GM23338 (cell line): ENCODE results near the gene RPS14. TPM values are rescaled to one million over a fixed set of nuclear protein-coding genes. Genes with fewer than 3 reads are reported as not detected.

ENCODE experiments used
- ATAC-seq: fragments of 200-7000 bp; cut with Tn5 transposase; 3 replicates; pipeline ENCODE4 v1.9.1; 2020
- DNase-seq: peaks from one replicate; pipeline ENCODE4 v3.0.0-alpha.2; 2015; ENCODE audit warnings: low spot score
- H2AFZ ChIP-seq: fragments of 200-600 bp; sonication (generic); 2 replicates; pipeline ENCODE4 v1.8.0; 2016; ENCODE audit warnings: antibody characterized with exemption, mild to moderate bottlenecking, moderate library complexity
- H3F3A ChIP-seq: fragments of 200-600 bp; sonication (generic); replicated peaks from 2 replicates; pipeline ENCODE4 v1.8.0; 2017; ENCODE audit warnings: antibody characterized with exemption, mixed run types, low read depth
- H3K27ac ChIP-seq: fragments of 200-600 bp; sonication (generic); 2 replicates; pipeline ENCODE4 v1.6.1; 2016; ENCODE audit warnings: low read depth
- H3K27me3 ChIP-seq: fragments of 200-600 bp; sonication (generic); 2 replicates; pipeline ENCODE4 v1.8.0; 2016; ENCODE audit warnings: mild to moderate bottlenecking, mixed run types, moderate library complexity; ENCODE audit not compliant: insufficient read depth
- H3K36me3 ChIP-seq: fragments of 200-600 bp; sonication (generic); 2 replicates; pipeline ENCODE4 v1.8.0; 2016; ENCODE audit warnings: mild to moderate bottlenecking; ENCODE audit not compliant: insufficient read depth
- H3K4me1 ChIP-seq: fragments of 200-600 bp; sonication (generic); 2 replicates; pipeline ENCODE4 v1.8.0; 2016; ENCODE audit warnings: mild to moderate bottlenecking, moderate library complexity; ENCODE audit not compliant: insufficient read depth
- H3K4me2 ChIP-seq: fragments of 200-600 bp; sonication (generic); 2 replicates; pipeline ENCODE4 v1.7.1; 2017; ENCODE audit warnings: mixed run types
- H3K4me3 ChIP-seq: fragments of 200-600 bp; sonication (generic); 2 replicates; pipeline ENCODE4 v1.6.1; 2016; ENCODE audit warnings: mixed run types
- H3K79me2 ChIP-seq: fragments of 200-600 bp; sonication (generic); replicated peaks from 2 replicates; pipeline ENCODE4 v1.8.0; 2017; ENCODE audit warnings: mild to moderate bottlenecking; ENCODE audit not compliant: insufficient read depth
- H3K9me2 ChIP-seq: fragments of 200-600 bp; sonication (generic); 2 replicates; pipeline ENCODE4 v1.8.0; 2017; ENCODE audit not compliant: insufficient read depth
- H4K20me1 ChIP-seq: fragments of 200-600 bp; sonication (generic); replicated peaks from 2 replicates; pipeline ENCODE4 v1.8.0; 2017; ENCODE audit warnings: mild to moderate bottlenecking; ENCODE audit not compliant: insufficient read depth
- H3K27ac Mint-ChIP-seq: 2 replicates; pipeline ENCODE4 v1.8.0; 2020; ENCODE audit warnings: inconsistent platforms, mild to moderate bottlenecking, moderate library complexity, mixed read lengths
- H3K27me3 Mint-ChIP-seq: 3 replicates; pipeline ENCODE4 v1.8.0; 2022; ENCODE audit warnings: low read depth, mild to moderate bottlenecking, moderate library complexity, mixed read lengths, inconsistent platforms; ENCODE audit not compliant: insufficient read depth, poor library complexity
- H3K36me3 Mint-ChIP-seq: 3 replicates; pipeline ENCODE4 v1.8.0; 2021; ENCODE audit warnings: low read depth, mild to moderate bottlenecking, inconsistent platforms, moderate library complexity, mixed read lengths
- H3K4me1 Mint-ChIP-seq: 3 replicates; pipeline ENCODE4 v1.8.0; 2020; ENCODE audit warnings: mild to moderate bottlenecking, inconsistent platforms, mixed read lengths
- H3K4me3 Mint-ChIP-seq: 3 replicates; pipeline ENCODE4 v1.8.0; 2021; ENCODE audit warnings: moderate library complexity, mild to moderate bottlenecking, inconsistent platforms, mixed read lengths
- H3K9me3 Mint-ChIP-seq: 3 replicates; pipeline ENCODE4 v1.8.0; 2020; ENCODE audit warnings: moderate library complexity, mild to moderate bottlenecking, inconsistent platforms, mixed read lengths
- CREB1 ChIP-seq: fragments of 250-450 bp; sonication (Bioruptor Pico); IDR thresholded peaks from 2 replicates; pipeline ENCODE4 v1.5.0; 2020; ENCODE audit warnings: low read depth, mild to moderate bottlenecking, moderate library complexity
- CTCF ChIP-seq, 2 experiments: fragments of 200-600 bp in 1 of 2; sonication (generic) in 1 of 2; conservative IDR thresholded peaks; 2 replicates each; pipeline versions ENCODE4 v1.5.1 to v1.6.1; 2016 to 2017; ENCODE audit warnings: antibody characterized with exemption in 2 of 2, low read depth in 2 of 2, mild to moderate bottlenecking in 2 of 2, moderate library complexity in 1 of 2
- EZH2 ChIP-seq: fragments of 200-600 bp; sonication (generic); IDR thresholded peaks from one replicate; pipeline ENCODE4 v1.8.0; 2017; ENCODE audit warnings: antibody characterized with exemption, mild to moderate bottlenecking, low read depth; ENCODE audit not compliant: unreplicated experiment
- EZH2phosphoT487 ChIP-seq: fragments of 200-600 bp; sonication (generic); IDR thresholded peaks from one replicate; pipeline ENCODE4 v1.8.1; 2018; ENCODE audit warnings: antibody characterized with exemption; ENCODE audit not compliant: unreplicated experiment
- JUNB ChIP-seq: IDR thresholded peaks from one replicate; pipeline ENCODE4 v1.6.1; 2016; ENCODE audit warnings: antibody characterized with exemption; ENCODE audit not compliant: unreplicated experiment
- NANOG ChIP-seq: IDR thresholded peaks from 2 replicates; pipeline ENCODE4 v1.6.1; 2016; ENCODE audit warnings: antibody characterized with exemption, borderline replicate concordance
- POLR2AphosphoS5 ChIP-seq: IDR thresholded peaks from 2 replicates; pipeline ENCODE4 v1.6.1; 2016; ENCODE audit warnings: antibody characterized with exemption, low read depth
- REST ChIP-seq: IDR thresholded peaks from one replicate; pipeline ENCODE4 v1.6.1; 2018; ENCODE audit warnings: antibody characterized with exemption; ENCODE audit not compliant: unreplicated experiment
- STAT1 ChIP-seq: IDR thresholded peaks from one replicate; pipeline ENCODE4 v1.6.1; 2016; ENCODE audit warnings: antibody characterized with exemption; ENCODE audit not compliant: unreplicated experiment
- ZNF114 ChIP-seq: fragments of 250-450 bp; sonication (Bioruptor Pico); IDR thresholded peaks from 2 replicates; pipeline ENCODE4 v1.5.0; 2020; ENCODE audit warnings: mild to moderate bottlenecking, moderate library complexity
- ZNF331 ChIP-seq: fragments of 250-450 bp; sonication (Bioruptor Pico); IDR thresholded peaks from 2 replicates; pipeline ENCODE4 v1.5.0; 2020; ENCODE audit warnings: low read depth, mild to moderate bottlenecking, moderate library complexity
- polyA plus RNA-seq: library from polyadenylated mRNA; unstranded; fragments of >200 nt; fragmentation: Nextera tagmentation; extraction: Ambion mirVana; gene quantifications from 2 replicates; pipeline ENCODE4 v1.2.1, GENCODE V29; 2016
- total RNA-seq: library from RNA; depleted of rRNA; stranded (reverse); fragments of >200 nt; shearing (Covaris generic); gene quantifications from 2 replicates; pipeline ENCODE4 v1.2.3, GENCODE V29; 2014

RPS14 gene
- total and polyA plus RNA-seq, 2 experiments from 2014 or later: 1,443 to 2,790 TPM

GRCh38 chr5:150406723-150407095 is 42.8 kb downstream of the RPS14 start:
- no peaks in the 10 kb centered on the region for H3K27me3 ChIP-seq
- H3K9me3 Mint-ChIP-seq: no peaks in the 10 kb centered on the region; the same call in 2 of the 3 replicates
- H3F3A ChIP-seq: no peaks in the 10 kb centered on the region; the same call in 1 of the 2 replicates
- no peaks in the 10 kb centered on the region for H3K9me2 ChIP-seq
- no peaks in the 10 kb centered on the region for H3K79me2 ChIP-seq
- no peaks in the 10 kb centered on the region; the same call in 1 of the 2 replicates for H3K36me3 ChIP-seq
- H3K4me3 ChIP-seq: no peak overlapping the region
- no peak for ATAC-seq
- H2AFZ ChIP-seq: no peak overlapping the region
- H3K4me1 ChIP-seq: peaks cover 19% of the 10 kb centered on the region; the same call in 1 of the 2 replicates
- no peaks in the 10 kb centered on the region; the same call in 1 of the 2 replicates for H4K20me1 ChIP-seq
- TF ChIP-seq EZH2phosphoT487 (no peak), NANOG (no peak)
- peaks cover 13% of the 10 kb centered on the region for H3K27me3 Mint-ChIP-seq
- no peak overlapping the region for H3K4me2 ChIP-seq
- no peak overlapping the region for H3K4me3 Mint-ChIP-seq
- H3K27ac ChIP-seq: no peak overlapping the region
- H3K27ac Mint-ChIP-seq: no peak overlapping the region
- peaks cover 26% of the 10 kb centered on the region for H3K4me1 Mint-ChIP-seq
- no peak for DNase-seq
- H3K36me3 Mint-ChIP-seq: peaks cover 4% of the 10 kb centered on the region

- no peak overlapping the region for H3K4me3 Mint-ChIP-seq
- H3K9me2 ChIP-seq: no peaks in the 10 kb centered on the region
- no peak overlapping the region for H3K4me2 ChIP-seq
- DNase-seq (no peak), ATAC-seq (no peak)
- no peaks in the 10 kb centered on the region for H3K79me2 ChIP-seq
- H3K27ac ChIP-seq: no peak overlapping the region
- no peaks in the 10 kb centered on the region; the same call in 2 of the 3 replicates for H3K9me3 Mint-ChIP-seq
- H2AFZ ChIP-seq: no peak overlapping the region
- H3K27ac Mint-ChIP-seq: no peak overlapping the region
- no peaks in the 10 kb centered on the region; the same call in 1 of the 2 replicates for H4K20me1 ChIP-seq
- H3K36me3 ChIP-seq: no peaks in the 10 kb centered on the region; the same call in 1 of the 2 replicates
- no peak overlapping the region for H3K4me3 ChIP-seq
- TF ChIP-seq CREB1 (no peak), EZH2phosphoT487 (no peak), STAT1 (no peak)
- peaks cover 13% of the 10 kb centered on the region for H3K27me3 Mint-ChIP-seq
- H3K4me1 Mint-ChIP-seq: peaks cover 22% of the 10 kb centered on the region
- peaks cover 16% of the 10 kb centered on the region; the same call in 1 of the 2 replicates for H3K4me1 ChIP-seq
- H3K36me3 Mint-ChIP-seq: peaks cover 9% of the 10 kb centered on the region
- no peaks in the 10 kb centered on the region for H3K27me3 ChIP-seq
- H3F3A ChIP-seq: peaks cover 3% of the 10 kb centered on the region; the same call in 1 of the 2 replicates
Measured at GRCh38 chr5:150406103-150406722, 43.3 kb downstream of the RPS14 start.

- no peaks in the 10 kb centered on the region; the same call in 2 of the 3 replicates for H3K9me3 Mint-ChIP-seq
- H3K36me3 ChIP-seq: peaks cover under 1% of the 10 kb centered on the region; the same call in 1 of the 2 replicates
- H4K20me1 ChIP-seq: no peaks in the 10 kb centered on the region; the same call in 1 of the 2 replicates
- no peaks in the 10 kb centered on the region for H3K79me2 ChIP-seq
- no peak overlapping the region for H3K4me3 Mint-ChIP-seq
- no peaks in the 10 kb centered on the region for H3K9me2 ChIP-seq
- 0 out of 2 replicates have a peak, but pooled peaks cover 4% of the 10 kb centered on the region for H3F3A ChIP-seq
- H3K27ac Mint-ChIP-seq: no peak overlapping the region
- peaks cover 10% of the 10 kb centered on the region; the same call in 1 of the 2 replicates for H3K4me1 ChIP-seq
- no peaks in the 10 kb centered on the region for H3K27me3 ChIP-seq
- peaks cover 17% of the 10 kb centered on the region for H3K27me3 Mint-ChIP-seq
- no peak overlapping the region for H3K4me3 ChIP-seq
- no peak overlapping the region for H3K4me2 ChIP-seq
- H2AFZ ChIP-seq: no peak overlapping the region
- peaks cover 17% of the 10 kb centered on the region for H3K36me3 Mint-ChIP-seq
- peaks cover 13% of the 10 kb centered on the region for H3K4me1 Mint-ChIP-seq
- ATAC-seq: no peak
- H3K27ac ChIP-seq: no peak overlapping the region
- DNase-seq: no peak
- TF ChIP-seq JUNB: no peak
- no peak for TF ChIP-seq ZNF114
- TF ChIP-seq EZH2phosphoT487: no peak
- TF ChIP-seq CTCF (conservative IDR thresholded peaks at IDR 0.05; ENCODE audit: low read depth in 2 of 2): no peak
- no peak for TF ChIP-seq REST
- no peak for TF ChIP-seq EZH2
- TF ChIP-seq ZNF331 (CRISPR knock-in tag): no peak
- TF ChIP-seq POLR2AphosphoS5: no peak
- no peak for TF ChIP-seq STAT1
- no peak for TF ChIP-seq NANOG
- TF ChIP-seq CREB1: no peak
Measured at GRCh38 chr5:150404941-150405816, 44.4 kb downstream of the RPS14 start.
